ENCODE measurements around the gene ARL5C. TPM values are rescaled to one million over a fixed set of nuclear protein-coding genes. Genes with fewer than 3 reads are reported as not detected.

The ARL5C gene
- total RNA-seq, 1 experiment from 2014 or later = not detected

- TF ChIP-seq ZNF281 (CRISPR knock-in tag; IDR thresholded peaks at IDR 0.05) (no peak), NFE2L1 (CRISPR knock-in tag; IDR thresholded peaks at IDR 0.05) (no peak), MYBL2 (CRISPR knock-in tag; IDR thresholded peaks at IDR 0.05) (no peak), ZNF232 (CRISPR knock-in tag; IDR thresholded peaks at IDR 0.05) (no peak), AR (CRISPR knock-in tag; IDR thresholded peaks at IDR 0.05) (no peak), OVOL2 (CRISPR knock-in tag; IDR thresholded peaks at IDR 0.05; ENCODE audit: borderline replicate concordance) (no peak), NR3C1 (CRISPR knock-in tag; conservative IDR thresholded peaks at IDR 0.05; ENCODE audit: low read depth) (no peak), CBFB (CRISPR knock-in tag; IDR thresholded peaks at IDR 0.05; ENCODE audit: low read depth) (no peak), NR1H2 (CRISPR knock-in tag; IDR thresholded peaks at IDR 0.05) (no peak), MXD4 (CRISPR knock-in tag; IDR thresholded peaks at IDR 0.05; ENCODE audit: borderline replicate concordance) (no peak), ZMAT4 (CRISPR knock-in tag; IDR thresholded peaks at IDR 0.05) (no peak)
These were observed 50.8 kb downstream of the ARL5C start (continued) for GRCh38 chr17:39115135-39115534.

GRCh38 chr17:39114723-39115122, 51.2 kb downstream of the ARL5C start:
- DNase-seq (ENCODE audit: low spot score) = no peak
- Mint-ChIP-seq H3K4me3 (no peak overlapping the region), H3K36me3 (no peaks in the 10 kb centered on the region), H3K9me3 (no peaks in the 10 kb centered on the region), H3K4me1 (no peaks in the 10 kb centered on the region), H3K27me3 (ENCODE audit: low read depth) (no peaks in the 10 kb centered on the region; the same call in 1 of the 2 replicates), H3K27ac (no peak overlapping the region)
- ChIA-PET POLR2A (no interaction called here), CTCF (interaction anchor here (0.6 to 3.7 kb wide), 8 partner anchors 22 to 147 kb away, joined by 3 to 16 read pairs (median 4); partner anchors contain the start of gene FBXO47)
- no peak for ATAC-seq
- TF ChIP-seq PRRX2 (CRISPR knock-in tag; IDR thresholded peaks at IDR 0.05) = no peak
- TF ChIP-seq FOXP4 (CRISPR knock-in tag; IDR thresholded peaks at IDR 0.05) = no peak
- no peak for TF ChIP-seq ERG (CRISPR knock-in tag; IDR thresholded peaks at IDR 0.05)
- no peak for TF ChIP-seq CBFB (CRISPR knock-in tag; IDR thresholded peaks at IDR 0.05; ENCODE audit: low read depth)
- no peak for TF ChIP-seq AFF4 (CRISPR knock-in tag; IDR thresholded peaks at IDR 0.05; ENCODE audit: borderline replicate concordance)
- no peak for TF ChIP-seq MLX (CRISPR knock-in tag; IDR thresholded peaks at IDR 0.05)
- TF ChIP-seq HMGXB4 (CRISPR knock-in tag; IDR thresholded peaks at IDR 0.05) = no peak
- no peak for TF ChIP-seq NFATC4 (CRISPR knock-in tag; IDR thresholded peaks at IDR 0.05)
- TF ChIP-seq SP1 (CRISPR knock-in tag; conservative IDR thresholded peaks at IDR 0.05) = no peak
- TF ChIP-seq USF2 (CRISPR knock-in tag; IDR thresholded peaks at IDR 0.05) = no peak

Measured in WTC11 (cell line).